ENCODE results near the gene THUMPD1.

The THUMPD1 gene, protein sequence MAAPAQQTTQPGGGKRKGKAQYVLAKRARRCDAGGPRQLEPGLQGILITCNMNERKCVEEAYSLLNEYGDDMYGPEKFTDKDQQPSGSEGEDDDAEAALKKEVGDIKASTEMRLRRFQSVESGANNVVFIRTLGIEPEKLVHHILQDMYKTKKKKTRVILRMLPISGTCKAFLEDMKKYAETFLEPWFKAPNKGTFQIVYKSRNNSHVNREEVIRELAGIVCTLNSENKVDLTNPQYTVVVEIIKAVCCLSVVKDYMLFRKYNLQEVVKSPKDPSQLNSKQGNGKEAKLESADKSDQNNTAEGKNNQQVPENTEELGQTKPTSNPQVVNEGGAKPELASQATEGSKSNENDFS

GRCh38 chr16:20741554-20742285 lies at the start of gene THUMPD1:
TSS of gene THUMPD1 (minus strand) at chr16:20741818. CDS start at chr16:20741739, 79 bp downstream.
- peak within 1 kb of the TSS; percentile 99 for H3K4me3 ChIP-seq (replicated peaks; ENCODE audit: low read depth, low read length)
- peak; percentile 96 for DNase-seq (ENCODE audit: low read depth)

DNA sequence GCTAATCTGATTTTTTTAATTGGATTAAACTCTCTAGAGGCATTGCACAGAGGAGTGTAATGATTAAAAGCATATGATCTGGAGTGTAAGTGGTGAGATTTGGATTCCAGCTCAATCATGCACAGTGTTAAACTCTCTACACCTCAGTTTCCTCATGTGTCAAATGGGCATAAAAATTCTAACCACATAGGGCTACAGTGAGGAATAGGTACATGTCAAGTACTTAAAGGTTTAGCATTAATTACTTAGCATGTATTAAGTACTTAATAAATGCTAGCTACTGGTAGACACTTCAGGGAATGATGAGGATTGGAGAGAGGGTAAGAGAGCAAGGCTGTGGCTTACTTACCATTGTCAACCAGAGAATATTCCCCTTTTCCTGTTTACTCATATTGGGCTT lies 47.5 kb upstream of the THUMPD1 start:
- no peak overlapping the region for H3K4me3 ChIP-seq (replicated peaks; ENCODE audit: low read depth, low read length)
- DNase-seq (ENCODE audit: low read depth), result no peak
- TF ChIP-seq, protein P1, sequence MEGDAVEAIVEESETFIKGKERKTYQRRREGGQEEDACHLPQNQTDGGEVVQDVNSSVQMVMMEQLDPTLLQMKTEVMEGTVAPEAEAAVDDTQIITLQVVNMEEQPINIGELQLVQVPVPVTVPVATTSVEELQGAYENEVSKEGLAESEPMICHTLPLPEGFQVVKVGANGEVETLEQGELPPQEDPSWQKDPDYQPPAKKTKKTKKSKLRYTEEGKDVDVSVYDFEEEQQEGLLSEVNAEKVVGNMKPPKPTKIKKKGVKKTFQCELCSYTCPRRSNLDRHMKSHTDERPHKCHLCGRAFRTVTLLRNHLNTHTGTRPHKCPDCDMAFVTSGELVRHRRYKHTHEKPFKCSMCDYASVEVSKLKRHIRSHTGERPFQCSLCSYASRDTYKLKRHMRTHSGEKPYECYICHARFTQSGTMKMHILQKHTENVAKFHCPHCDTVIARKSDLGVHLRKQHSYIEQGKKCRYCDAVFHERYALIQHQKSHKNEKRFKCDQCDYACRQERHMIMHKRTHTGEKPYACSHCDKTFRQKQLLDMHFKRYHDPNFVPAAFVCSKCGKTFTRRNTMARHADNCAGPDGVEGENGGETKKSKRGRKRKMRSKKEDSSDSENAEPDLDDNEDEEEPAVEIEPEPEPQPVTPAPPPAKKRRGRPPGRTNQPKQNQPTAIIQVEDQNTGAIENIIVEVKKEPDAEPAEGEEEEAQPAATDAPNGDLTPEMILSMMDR (IDR thresholded peaks at IDR 0.05; ENCODE audit: low read length, missing control alignments), result no peak

More at GRCh38 chr16:20741554-20742285, at the start of gene THUMPD1:
- TF ChIP-seq, protein P1 (IDR thresholded peaks at IDR 0.05; ENCODE audit: low read length, missing control alignments), result peak; percentile 28

GRCh38 chr16:20784204-20784603 lies 42.6 kb upstream of the THUMPD1 start:
- TF ChIP-seq, protein P1 (IDR thresholded peaks at IDR 0.05; ENCODE audit: low read length, missing control alignments), result no peak
- H3K4me3 ChIP-seq (replicated peaks; ENCODE audit: low read depth, low read length), result no peak overlapping the region

DNA sequence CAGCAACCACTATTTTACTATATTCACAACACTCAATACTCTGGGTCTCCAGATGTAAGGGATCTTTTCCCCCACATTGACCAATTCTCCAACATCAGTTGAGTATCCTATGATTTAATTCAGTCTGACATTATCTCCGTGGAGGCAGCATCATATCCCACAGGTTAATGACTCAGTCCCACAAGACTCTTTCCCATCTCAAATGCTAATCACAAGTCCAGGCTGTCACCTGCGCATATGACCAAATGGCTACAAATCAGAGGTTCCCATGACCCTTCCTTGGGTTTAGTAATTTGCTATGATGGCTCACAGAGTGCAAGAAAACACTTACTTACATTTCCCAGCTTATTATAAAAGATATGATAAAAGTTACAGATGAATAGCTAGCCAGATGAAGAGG lies 40.9 kb upstream of the THUMPD1 start:
- no peak for DNase-seq (ENCODE audit: low read depth)
- TF ChIP-seq, protein P1 (IDR thresholded peaks at IDR 0.05; ENCODE audit: low read length, missing control alignments), result no peak
- H3K4me3 ChIP-seq (replicated peaks; ENCODE audit: low read depth, low read length), result no peak overlapping the region

More at GRCh38 chr16:20784204-20784603, 42.6 kb upstream of the THUMPD1 start:
- DNase-seq (ENCODE audit: low read depth), result no peak

DNA sequence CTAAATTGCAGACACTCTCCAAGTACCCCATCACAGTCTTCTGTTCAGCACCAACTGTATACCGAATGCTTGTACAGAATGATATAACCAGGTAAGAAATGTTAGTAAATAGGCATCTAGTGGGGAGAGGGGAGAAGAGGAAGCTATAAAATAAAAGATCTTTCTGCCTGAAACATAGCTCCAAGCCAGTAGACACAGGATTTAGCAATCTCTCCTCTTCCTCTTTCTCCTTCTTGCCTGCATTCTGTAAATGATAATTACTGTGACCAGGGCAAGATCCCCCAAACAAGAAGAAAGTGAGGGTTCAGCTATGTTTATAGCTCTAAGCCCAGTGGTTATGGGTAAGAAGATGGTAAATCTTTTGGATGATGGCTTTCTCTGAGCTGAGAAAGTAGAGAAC lies 40.1 kb upstream of the THUMPD1 start:
- TF ChIP-seq, protein P1 (IDR thresholded peaks at IDR 0.05; ENCODE audit: low read length, missing control alignments), result no peak
- no peak overlapping the region for H3K4me3 ChIP-seq (replicated peaks; ENCODE audit: low read depth, low read length)
- no peak for DNase-seq (ENCODE audit: low read depth)

DNA sequence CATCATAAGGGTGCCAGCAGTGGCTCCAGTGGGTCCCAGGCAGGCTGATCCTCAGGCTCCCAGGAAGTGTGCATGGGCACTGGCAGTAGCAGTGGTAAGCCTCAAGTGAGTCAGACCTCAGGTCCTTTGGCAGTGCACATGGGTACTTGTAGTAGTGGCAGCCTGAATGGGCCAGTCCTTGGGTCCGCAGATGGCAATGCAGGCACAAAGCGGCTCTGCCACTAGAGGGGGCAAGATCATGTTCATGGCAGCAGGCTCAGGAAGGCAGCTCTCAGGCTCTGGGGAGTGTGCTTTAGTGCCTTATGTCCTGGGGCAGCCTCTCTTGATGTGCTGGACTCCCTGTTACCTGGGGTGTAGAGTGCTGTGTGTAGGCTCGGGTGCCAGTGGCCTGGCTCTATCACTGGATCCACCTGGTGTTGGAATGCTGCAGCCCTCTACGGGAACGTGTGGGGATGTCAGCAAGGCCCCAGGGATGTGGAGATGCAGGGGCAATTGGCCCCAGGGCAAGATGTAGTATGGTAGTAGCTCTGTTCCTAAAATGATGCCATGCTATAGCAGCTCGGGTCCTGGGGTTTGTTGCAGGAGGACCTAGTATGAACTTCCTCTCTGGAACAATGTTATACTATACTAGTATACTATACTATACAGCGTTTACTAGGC lies 33.2 kb upstream of the THUMPD1 start:
- H3K4me3 ChIP-seq (replicated peaks; ENCODE audit: low read depth, low read length), result no peak overlapping the region
- peak; percentile 77 for DNase-seq (ENCODE audit: low read depth)
- TF ChIP-seq, protein P1 (IDR thresholded peaks at IDR 0.05; ENCODE audit: low read length, missing control alignments), result peak; percentile 91
